Neural progenitor cell (in vitro differentiated cells): ENCODE results near the gene ERMN.

Experiments used
- EZH2phosphoT487 ChIP-seq: fragments of 200-600 bp; sonication (generic); IDR thresholded peaks from 2 replicates; pipeline ENCODE4 v1.6.1; 2017; ENCODE audit warnings: antibody characterized with exemption
- TF ChIP-seq, protein P1 (sequence below): fragments of 200-600 bp; sonication (generic); IDR thresholded peaks from 2 replicates; pipeline ENCODE4 v1.5.1; 2017; ENCODE audit warnings: antibody characterized with exemption, mild to moderate bottlenecking

DNA sequence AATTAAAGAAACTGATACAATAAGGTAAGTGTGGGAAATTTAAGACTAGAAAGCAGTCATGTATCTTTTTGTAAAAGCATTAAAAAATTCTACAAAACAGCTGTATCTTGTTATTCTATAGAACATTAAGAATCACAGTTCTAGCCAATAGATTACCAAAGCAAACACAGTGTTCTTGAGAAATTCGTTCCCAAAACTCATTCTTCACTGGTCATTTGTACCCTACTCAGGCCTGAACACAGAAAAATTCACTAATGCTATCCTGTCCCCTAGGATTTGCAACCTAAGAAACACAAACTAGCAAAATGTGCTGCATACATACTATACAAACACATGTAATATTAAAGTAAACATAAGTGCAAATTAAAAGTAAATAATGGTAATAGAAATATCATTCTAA lies 29.1 kb downstream of the ERMN start:
- TF ChIP-seq, protein P1, sequence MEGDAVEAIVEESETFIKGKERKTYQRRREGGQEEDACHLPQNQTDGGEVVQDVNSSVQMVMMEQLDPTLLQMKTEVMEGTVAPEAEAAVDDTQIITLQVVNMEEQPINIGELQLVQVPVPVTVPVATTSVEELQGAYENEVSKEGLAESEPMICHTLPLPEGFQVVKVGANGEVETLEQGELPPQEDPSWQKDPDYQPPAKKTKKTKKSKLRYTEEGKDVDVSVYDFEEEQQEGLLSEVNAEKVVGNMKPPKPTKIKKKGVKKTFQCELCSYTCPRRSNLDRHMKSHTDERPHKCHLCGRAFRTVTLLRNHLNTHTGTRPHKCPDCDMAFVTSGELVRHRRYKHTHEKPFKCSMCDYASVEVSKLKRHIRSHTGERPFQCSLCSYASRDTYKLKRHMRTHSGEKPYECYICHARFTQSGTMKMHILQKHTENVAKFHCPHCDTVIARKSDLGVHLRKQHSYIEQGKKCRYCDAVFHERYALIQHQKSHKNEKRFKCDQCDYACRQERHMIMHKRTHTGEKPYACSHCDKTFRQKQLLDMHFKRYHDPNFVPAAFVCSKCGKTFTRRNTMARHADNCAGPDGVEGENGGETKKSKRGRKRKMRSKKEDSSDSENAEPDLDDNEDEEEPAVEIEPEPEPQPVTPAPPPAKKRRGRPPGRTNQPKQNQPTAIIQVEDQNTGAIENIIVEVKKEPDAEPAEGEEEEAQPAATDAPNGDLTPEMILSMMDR, result no peak
- TF ChIP-seq EZH2phosphoT487, result no peak
